Measurements from ENCODE around the gene ATP5F1B. TPM values are rescaled to one million over a fixed set of nuclear protein-coding genes. Genes with fewer than 3 reads are reported as not detected.

Gene ATP5F1B
- total and polyA plus RNA-seq, 9 of the 15 experiments (the other 6 are each of a cell fraction or from before 2014, with no cell fraction given), result 908 to 3,125 (median 1,482) TPM

DNA sequence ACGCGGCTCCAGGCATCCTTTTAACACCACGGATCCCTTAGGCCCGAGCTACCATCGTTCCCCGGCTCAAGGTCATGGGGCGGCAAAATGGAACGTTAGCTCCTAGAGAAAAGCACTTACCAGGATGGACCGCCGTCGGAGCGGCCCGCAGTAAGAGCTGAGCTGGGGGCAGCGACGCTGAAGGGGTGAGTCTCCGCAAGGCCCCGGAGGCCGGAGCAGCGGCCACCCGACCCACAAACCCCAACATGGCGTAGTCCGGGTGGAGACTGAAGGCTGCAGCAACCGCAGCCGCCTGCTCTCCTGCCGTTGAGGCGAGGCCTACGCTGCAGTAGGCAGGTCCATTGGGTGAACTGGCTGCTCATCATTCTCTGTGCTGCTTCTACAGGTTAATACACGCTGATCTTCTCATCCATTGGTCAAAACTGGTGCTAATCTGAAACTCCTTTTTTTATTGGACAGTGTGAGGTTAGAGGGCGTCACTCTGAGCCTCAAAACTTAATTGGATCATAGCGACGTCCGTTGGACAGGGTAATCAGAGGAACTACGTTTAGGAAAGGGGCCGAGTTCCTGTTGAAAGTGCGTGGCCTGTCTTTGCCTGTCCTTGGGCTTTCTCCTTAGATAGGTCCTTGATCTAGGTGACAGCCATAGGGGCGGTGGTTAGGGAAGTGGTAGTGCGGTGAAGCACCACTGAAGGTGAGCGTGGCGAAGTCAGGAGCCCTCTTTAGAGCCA, at the start of gene ATP5F1B (continued):
- TF ChIP-seq, protein P1, sequence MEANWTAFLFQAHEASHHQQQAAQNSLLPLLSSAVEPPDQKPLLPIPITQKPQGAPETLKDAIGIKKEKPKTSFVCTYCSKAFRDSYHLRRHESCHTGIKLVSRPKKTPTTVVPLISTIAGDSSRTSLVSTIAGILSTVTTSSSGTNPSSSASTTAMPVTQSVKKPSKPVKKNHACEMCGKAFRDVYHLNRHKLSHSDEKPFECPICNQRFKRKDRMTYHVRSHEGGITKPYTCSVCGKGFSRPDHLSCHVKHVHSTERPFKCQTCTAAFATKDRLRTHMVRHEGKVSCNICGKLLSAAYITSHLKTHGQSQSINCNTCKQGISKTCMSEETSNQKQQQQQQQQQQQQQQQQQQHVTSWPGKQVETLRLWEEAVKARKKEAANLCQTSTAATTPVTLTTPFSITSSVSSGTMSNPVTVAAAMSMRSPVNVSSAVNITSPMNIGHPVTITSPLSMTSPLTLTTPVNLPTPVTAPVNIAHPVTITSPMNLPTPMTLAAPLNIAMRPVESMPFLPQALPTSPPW (CRISPR knock-in tag; IDR thresholded peaks at IDR 0.05), result peak; percentile 30; the same call in 1 of the 2 replicates
- TF ChIP-seq KAT7 (CRISPR knock-in tag; IDR thresholded peaks at IDR 0.05; ENCODE audit: borderline replicate concordance) (peak; percentile 0; the same call in 1 of the 2 replicates), ASH1L (IDR thresholded peaks at IDR 0.05; ENCODE audit: borderline replicate concordance, low read depth, partially characterized antibody) (peak; percentile 100), HDAC1 (IDR thresholded peaks at IDR 0.05) (peak in 1 of 2 experiments; percentile 10; a peak in 1 of 4 replicates), NR2F6 (CRISPR knock-in tag; IDR thresholded peaks at IDR 0.05) (no peak), SP2 (IDR thresholded peaks at IDR 0.05; ENCODE audit: extremely low read depth, low read depth, low read length, poor library complexity, severe bottlenecking) (peak; percentile 96), MED1 (CRISPR knock-in tag; IDR thresholded peaks at IDR 0.05; ENCODE audit: borderline replicate concordance) (0 out of 2 replicates have a peak, but pooled peaks have one; percentile 75), HEY1 (CRISPR knock-in tag; IDR thresholded peaks at IDR 0.05; ENCODE audit: borderline replicate concordance) (0 out of 2 replicates have a peak, but pooled peaks have one; percentile 37), DACH1 (IDR thresholded peaks at IDR 0.05; ENCODE audit: partially characterized antibody) (no peak), BRD9 (IDR thresholded peaks at IDR 0.05; ENCODE audit: low read depth, partially characterized antibody) (peak; percentile 23), EP300 (IDR thresholded peaks at IDR 0.05; ENCODE audit: low read length) (peak; percentile 14; the same call in 1 of the 2 replicates), E2F5 (CRISPR knock-in tag; IDR thresholded peaks at IDR 0.05) (no peak), ILF3 (IDR thresholded peaks at IDR 0.05; ENCODE audit: borderline replicate concordance) (no peak; the same call in 1 of the 2 replicates), ARHGAP35 (IDR thresholded peaks at IDR 0.05; ENCODE audit: partially characterized antibody) (no peak), MTA3 (IDR thresholded peaks at IDR 0.05; ENCODE audit: borderline replicate concordance) (peak; percentile 96), TAF1 (IDR thresholded peaks at IDR 0.05; ENCODE audit: control insufficient read depth, extremely low read depth, insufficient read depth, low read length, severe bottlenecking) (peak; percentile 97), SREBF1 (IDR thresholded peaks at IDR 0.05; ENCODE audit: borderline replicate concordance, low read depth, low read length) (0 out of 2 replicates have a peak, but pooled peaks have one; percentile 32), RFX1 (IDR thresholded peaks at IDR 0.05) (no peak; the same call in 1 of the 2 replicates)
- TF ChIP-seq, protein P2, sequence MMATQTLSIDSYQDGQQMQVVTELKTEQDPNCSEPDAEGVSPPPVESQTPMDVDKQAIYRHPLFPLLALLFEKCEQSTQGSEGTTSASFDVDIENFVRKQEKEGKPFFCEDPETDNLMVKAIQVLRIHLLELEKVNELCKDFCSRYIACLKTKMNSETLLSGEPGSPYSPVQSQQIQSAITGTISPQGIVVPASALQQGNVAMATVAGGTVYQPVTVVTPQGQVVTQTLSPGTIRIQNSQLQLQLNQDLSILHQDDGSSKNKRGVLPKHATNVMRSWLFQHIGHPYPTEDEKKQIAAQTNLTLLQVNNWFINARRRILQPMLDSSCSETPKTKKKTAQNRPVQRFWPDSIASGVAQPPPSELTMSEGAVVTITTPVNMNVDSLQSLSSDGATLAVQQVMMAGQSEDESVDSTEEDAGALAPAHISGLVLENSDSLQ (IDR thresholded peaks at IDR 0.05), result peak; percentile 100
- TF ChIP-seq, protein P3, sequence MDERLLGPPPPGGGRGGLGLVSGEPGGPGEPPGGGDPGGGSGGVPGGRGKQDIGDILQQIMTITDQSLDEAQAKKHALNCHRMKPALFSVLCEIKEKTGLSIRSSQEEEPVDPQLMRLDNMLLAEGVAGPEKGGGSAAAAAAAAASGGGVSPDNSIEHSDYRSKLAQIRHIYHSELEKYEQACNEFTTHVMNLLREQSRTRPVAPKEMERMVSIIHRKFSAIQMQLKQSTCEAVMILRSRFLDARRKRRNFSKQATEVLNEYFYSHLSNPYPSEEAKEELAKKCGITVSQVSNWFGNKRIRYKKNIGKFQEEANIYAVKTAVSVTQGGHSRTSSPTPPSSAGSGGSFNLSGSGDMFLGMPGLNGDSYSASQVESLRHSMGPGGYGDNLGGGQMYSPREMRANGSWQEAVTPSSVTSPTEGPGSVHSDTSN (CRISPR knock-in tag; IDR thresholded peaks at IDR 0.05; ENCODE audit: low read depth), result peak; percentile 94
- TF ChIP-seq, protein P3 (tag; conservative IDR thresholded peaks at IDR 0.05; ENCODE audit: low read depth), result peak; percentile 100
